Epithelial cell of prostate (primary cell): ENCODE results near the gene AKAP13.
A peak's percentile ranks its signal among the peaks of the same experiment; 100 is the strongest.
"Not testable (repeated sequence)": the region's sequence is repeated elsewhere in the genome, so short reads cannot be mapped to it uniquely, and the experiment has no call there.

Source experiments
- DNase-seq: peaks from one replicate; pipeline ENCODE4 v3.0.0-alpha.2; 2011; ENCODE audit warnings: low read depth, low spot score
- H3K27ac ChIP-seq: fragments of 450-650 bp; 2 replicates; pipeline ENCODE4 v1.5.1; 2017; ENCODE audit warnings: mild to moderate bottlenecking

Gene AKAP13

GRCh38 chr15:85464471-85464870 lies 84.1 kb downstream of the AKAP13 start:
- DNase-seq = no peak
- no peak overlapping the region for H3K27ac ChIP-seq

DNA sequence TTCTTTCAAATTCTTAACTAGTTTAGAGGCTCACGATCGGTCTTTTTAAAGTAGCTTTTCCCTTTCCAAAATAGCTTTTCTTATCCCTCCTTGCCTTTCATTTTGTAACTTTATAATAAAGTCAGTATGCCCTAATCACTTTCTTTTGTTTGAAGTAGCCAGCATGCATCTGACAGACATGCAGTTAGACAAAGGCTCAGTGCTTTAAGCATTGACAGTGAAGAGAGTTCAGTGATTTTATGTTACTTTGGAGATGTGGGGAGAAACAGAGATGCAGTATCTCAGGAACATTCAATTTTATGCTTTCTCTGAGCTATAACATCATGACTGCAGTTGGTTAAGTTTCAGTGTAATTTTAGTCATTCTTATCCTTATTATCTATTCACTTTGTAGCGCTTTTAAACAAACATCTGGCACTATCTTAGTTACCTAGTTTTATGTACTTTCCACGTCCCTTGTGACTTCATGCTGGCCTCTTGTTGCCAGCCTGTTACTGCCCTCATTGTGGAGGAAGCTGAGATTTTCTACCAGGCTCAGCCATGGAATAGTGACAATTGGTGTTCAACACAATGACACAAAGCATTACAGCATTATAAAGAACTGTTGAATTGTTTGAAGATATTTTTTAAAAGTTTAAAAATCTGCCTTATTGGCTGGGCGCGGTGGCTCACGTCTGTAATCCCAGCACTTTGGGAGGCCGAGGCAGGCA lies 90.3 kb downstream of the AKAP13 start:
- H3K27ac ChIP-seq = no peak overlapping the region
- no peak for DNase-seq

DNA sequence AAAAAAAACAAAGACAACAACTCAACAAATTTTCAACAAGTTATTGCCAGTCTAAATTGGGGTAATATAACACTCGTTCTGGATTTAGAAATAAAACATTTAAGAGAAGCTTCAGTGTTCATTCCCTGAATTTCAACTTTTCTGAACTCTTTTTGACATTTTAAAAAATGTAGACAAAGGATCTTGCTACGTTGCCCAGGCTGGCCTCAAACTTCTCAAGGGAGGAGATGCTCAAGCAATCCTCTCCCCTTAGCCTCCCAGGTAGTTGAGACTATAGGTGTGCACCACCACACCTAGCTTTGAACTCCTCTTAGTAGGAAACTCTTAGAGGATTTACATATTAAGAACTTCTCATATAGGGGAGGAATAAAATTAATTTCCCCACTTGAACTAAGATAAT lies 91.9 kb downstream of the AKAP13 start:
- DNase-seq = no peak
- H3K27ac ChIP-seq = no peak overlapping the region

GRCh38 chr15:85473455-85473854 lies 93.1 kb downstream of the AKAP13 start:
- DNase-seq = no peak
- no peak overlapping the region for H3K27ac ChIP-seq

GRCh38 chr15:85474700-85475316 lies 94.4 kb downstream of the AKAP13 start:
- no peak overlapping the region for H3K27ac ChIP-seq

GRCh38 chr15:85475317-85475701 lies 94.9 kb downstream of the AKAP13 start:
- no peak for DNase-seq
- no peak overlapping the region for H3K27ac ChIP-seq

More at GRCh38 chr15:85474700-85475316, 94.4 kb downstream of the AKAP13 start:
- DNase-seq = no peak

DNA sequence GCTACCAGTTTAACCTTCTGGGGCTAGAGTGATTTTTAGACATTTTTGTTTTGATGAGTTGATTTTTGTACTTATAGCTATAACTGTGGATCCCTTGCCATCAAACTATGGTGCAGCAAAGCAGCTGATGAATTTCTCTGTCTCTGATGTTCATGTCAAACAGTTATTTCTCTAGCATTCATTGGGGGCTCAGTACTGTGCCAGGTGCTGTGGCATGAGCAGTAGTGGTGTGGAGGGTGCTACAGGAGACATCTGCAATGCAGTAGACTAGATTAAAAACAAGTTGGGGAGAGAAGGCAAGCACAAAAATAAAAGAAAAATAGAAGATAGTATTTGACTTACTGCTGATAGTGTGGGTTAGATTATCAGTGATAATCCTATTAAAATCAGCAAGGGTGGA lies 95.3 kb downstream of the AKAP13 start:
- no peak for DNase-seq

DNA sequence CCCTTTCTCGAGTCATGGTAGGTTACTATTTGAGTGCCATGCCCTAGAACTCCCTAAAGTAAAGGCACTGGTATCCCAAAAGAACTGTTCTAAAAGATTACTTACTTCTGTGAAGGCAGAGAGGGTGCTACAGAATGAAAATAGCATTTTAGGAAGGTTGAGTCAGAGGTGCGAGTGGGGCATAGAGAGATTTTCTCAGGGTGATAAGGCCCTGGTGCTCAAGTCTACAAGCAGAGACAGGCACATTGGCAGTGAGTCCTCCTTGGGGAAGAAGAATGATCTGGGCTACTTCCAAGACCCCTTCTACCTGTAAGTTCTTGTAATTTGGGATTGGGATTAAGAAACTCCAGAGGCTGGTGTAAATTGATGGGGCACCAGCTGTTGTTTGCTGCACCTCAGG lies 96.7 kb downstream of the AKAP13 start:
- peak; percentile 37 for DNase-seq
- H3K27ac ChIP-seq = peak overlapping the region; percentile 38

More for the DNA sequence above, 95.3 kb downstream of the AKAP13 start:
- no peak overlapping the region for H3K27ac ChIP-seq

GRCh38 chr15:85477730-85478129 lies 97.3 kb downstream of the AKAP13 start:
- peak overlapping the region; percentile 38 for H3K27ac ChIP-seq
- peak; percentile 49 for DNase-seq

- no peak for DNase-seq
- H3K27ac ChIP-seq = peak overlapping the region; percentile 3
These were observed 98.8 kb downstream of the AKAP13 start for GRCh38 chr15:85479071-85479647.

- H3K27ac ChIP-seq = no peak overlapping the region
- no peak for DNase-seq
These were observed 100.5 kb downstream of the AKAP13 start for GRCh38 chr15:85480923-85481322.

DNA sequence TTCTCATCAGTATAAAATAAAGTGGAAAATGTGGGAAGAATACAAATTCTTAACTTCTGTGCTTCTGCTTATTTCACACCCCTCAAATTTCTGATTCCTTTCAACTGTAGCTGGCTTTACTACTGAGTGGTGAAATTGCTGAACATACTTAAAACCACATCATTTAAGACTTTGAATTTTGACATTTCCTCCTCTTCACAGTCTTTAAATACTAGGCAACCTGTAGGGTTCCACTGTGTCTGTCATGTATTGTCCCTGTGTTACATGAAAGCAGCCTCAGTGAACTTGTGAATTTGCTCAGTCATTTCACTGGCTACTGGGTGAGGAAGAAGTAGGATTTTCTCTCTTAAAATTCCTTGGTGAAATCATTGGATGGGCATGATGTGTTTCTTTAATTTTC lies 101.1 kb downstream of the AKAP13 start:
- H3K27ac ChIP-seq = peak overlapping the region; percentile 44
- DNase-seq = not testable (repeated sequence)

GRCh38 chr15:85482894-85483293 lies 102.5 kb downstream of the AKAP13 start:
- DNase-seq = peak; percentile 48
- H3K27ac ChIP-seq = peak overlapping the region; percentile 44

- not testable (repeated sequence) for DNase-seq
- H3K27ac ChIP-seq = peak overlapping the region; percentile 44
These were observed 103.6 kb downstream of the AKAP13 start for GRCh38 chr15:85483955-85484354.

- H3K27ac ChIP-seq, DNase-seq: not testable (repeated sequence)
These were observed 104.5 kb downstream of the AKAP13 start for GRCh38 chr15:85484923-85485322.

GRCh38 chr15:85485956-85486567 lies 105.7 kb downstream of the AKAP13 start:
- DNase-seq = no peak
- no peak overlapping the region for H3K27ac ChIP-seq

DNA sequence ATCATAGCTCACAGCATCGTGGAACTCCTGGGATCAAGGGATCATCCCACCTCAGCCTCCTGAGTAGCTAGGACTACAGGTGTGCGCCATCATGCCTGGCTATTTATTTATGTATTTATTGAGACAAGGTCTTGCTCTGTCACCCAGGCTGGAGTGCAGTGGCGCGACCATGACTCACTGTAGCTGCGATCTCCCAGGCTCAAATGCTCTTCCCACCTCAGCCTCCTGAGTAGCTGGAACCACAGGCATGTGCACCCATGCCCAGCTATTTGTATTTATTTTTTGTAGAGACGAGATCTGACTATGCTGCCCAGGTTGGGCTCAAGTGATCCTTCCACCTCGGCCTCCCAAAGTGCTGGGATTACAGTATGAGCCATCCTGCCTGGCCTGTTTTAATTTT lies 107.4 kb downstream of the AKAP13 start:
- H3K27ac ChIP-seq, DNase-seq: not testable (repeated sequence)

- H3K27ac ChIP-seq = no peak overlapping the region
- DNase-seq = peak; percentile 48
These were observed 108.6 kb downstream of the AKAP13 start for GRCh38 chr15:85488997-85489396.

DNA sequence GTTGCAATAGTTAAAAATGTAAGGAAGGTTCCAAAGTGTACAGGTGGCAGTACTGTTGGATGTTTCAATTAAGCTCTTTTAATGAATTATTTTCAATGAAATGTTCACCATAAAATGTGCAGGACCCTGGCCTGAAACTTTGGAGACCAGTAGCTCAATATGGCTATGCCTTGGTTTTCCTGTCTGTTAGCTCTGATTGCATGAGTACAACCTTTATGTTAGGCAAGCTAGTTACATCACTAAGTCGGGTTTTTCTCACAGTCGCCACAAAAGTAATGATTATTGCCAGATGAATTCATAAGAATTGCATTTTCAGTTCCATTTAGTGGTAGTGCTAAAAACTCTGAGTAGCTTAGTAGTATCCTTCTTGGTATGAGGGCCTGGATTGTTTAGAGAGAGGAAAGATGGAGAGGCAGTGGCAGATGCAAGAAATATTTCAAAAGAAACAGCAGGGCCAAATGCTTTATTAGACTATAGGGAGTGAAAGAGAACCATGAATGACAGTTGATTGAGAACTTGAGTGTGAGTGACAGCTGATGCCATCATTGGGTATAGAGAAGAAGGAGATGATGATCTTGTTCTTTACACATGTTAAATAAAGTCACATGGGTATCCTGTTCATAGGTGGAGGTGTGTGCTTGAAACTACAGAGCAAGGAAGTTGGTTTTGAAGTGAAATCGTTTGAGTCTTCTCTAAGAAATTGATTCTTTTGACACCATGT lies 109.5 kb downstream of the AKAP13 start:
- H3K27ac ChIP-seq = no peak overlapping the region
- no peak for DNase-seq

- H3K27ac ChIP-seq = no peak overlapping the region
These were observed 110.5 kb downstream of the AKAP13 start for GRCh38 chr15:85490856-85491255.

More at GRCh38 chr15:85490856-85491255, 110.5 kb downstream of the AKAP13 start:
- no peak for DNase-seq
